Right forelimb (tissue), 1 donor: Measurements from ENCODE around the gene AK2.
"Not testable (repeated sequence)": the region's sequence is repeated elsewhere in the genome, so short reads cannot be mapped to it uniquely, and the experiment has no call there.

Experiments
- DNase-seq: peaks from one replicate; pipeline ENCODE4 v3.0.0-alpha.2; 2018

AK2 gene

DNA sequence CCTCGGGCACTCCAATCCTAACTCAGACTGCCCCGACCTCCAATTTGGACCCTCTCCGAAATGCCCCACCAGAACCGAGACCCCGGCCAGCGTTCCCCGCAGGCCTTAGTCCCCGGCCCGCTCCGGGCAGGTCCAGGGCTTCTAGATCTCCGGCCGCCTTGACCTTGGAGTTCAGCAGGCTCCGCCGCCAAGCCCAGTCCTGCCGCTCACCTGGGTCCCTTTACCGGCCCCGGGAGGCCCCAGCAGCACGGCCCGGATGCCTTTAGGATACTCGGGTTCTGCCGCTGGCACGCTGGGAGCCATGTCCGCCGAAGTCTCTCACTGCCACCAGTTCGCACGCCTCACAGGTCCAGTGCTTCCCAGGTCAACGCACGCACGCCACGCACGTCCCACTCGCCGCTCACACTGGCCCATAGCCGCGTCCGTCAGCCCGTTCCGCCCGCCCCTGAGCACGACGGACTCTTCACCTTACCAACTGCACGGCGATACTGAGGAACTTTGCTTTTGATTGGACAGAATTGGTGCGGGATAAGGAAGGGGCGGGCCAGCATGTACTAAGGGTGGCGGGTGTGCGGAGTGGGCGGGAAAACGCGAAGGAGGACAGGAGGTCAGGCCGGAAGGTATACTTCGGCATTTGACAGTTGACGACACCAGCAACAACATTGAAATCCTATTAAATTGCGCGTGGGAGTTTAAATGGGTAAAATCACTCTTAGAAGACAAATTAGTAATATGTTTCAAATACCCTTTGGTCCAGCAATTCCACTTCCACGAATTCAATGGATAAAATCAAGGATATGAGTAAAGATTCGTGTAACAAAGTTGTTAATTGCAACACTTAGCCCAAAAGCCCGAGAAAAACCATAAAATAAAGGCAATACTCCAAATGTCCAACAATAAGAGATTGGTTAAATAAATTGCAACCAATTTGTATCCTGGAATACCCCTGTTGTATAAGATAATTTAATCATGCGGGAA is at the start of gene AK2:
AK2 (minus strand) TSS at position 358 of the 978 bp plus-strand sequence; CDS start at position 303, 55 bp downstream.
- DNase-seq: peak; percentile 95

DNA sequence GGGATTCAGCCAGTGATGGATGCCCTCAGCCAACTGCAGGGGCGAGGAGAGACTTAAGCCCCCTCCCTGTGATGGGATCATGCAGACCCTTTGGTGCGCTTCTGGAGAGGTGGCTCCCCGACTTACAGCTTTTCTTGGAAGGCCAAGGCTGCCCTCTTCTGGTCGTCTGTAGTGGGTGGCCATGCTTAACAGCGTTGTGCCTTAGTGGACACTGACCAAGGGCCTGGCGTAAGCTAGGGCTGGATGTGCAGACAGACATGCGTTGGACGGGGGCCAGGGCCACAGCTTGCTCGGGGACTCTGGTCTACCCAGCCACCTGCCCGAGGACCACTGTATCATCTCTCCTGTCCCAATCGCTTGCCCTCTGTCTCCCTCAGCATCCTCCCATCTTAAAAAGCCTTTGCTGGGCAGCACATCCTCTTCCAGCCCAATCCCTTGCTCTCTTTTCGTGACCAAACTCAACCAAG is 49.7 kb upstream of the AK2 start:
- DNase-seq: peak; percentile 79

GRCh38 chr1:33085332-33085731 is 48.6 kb upstream of the AK2 start:
- no peak for DNase-seq

DNA sequence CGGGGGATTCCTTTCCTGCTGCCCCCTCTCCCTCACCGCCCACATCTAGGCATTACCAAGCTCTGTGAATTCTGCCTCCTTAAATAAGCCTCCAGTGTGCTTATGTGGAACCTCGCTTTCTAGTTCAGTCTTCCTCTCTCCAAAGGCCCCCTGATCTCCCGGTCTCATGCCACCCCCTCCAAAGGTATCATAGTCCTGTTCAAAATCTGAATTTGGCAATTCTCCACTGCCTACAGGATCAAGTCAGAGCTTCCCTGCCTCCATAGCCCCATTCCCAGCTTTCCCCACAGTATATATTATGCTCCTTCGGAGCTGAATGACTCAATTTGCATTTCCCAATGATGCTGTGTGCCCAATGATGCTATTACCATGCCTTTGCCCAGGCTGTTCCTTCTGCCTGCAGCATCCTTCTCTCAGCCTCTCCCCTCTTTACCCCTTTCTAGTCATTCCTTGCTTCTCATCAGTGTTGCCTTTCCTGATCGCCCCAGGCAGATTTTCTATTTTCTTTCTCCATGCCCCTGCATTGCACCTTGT is 46.0 kb upstream of the AK2 start:
- DNase-seq: no peak

GRCh38 chr1:33081554-33082305 is 45.0 kb upstream of the AK2 start:
- DNase-seq: no peak

GRCh38 chr1:33080885-33081553 is 44.3 kb upstream of the AK2 start, which contains the start of gene AZIN2:
AZIN2 (plus strand) TSS chr1:33081153; CDS start chr1:33082250, 1,097 bp downstream.
- peak; percentile 99 for DNase-seq

GRCh38 chr1:33080373-33080772 is 43.7 kb upstream of the AK2 start:
- no peak for DNase-seq

DNA sequence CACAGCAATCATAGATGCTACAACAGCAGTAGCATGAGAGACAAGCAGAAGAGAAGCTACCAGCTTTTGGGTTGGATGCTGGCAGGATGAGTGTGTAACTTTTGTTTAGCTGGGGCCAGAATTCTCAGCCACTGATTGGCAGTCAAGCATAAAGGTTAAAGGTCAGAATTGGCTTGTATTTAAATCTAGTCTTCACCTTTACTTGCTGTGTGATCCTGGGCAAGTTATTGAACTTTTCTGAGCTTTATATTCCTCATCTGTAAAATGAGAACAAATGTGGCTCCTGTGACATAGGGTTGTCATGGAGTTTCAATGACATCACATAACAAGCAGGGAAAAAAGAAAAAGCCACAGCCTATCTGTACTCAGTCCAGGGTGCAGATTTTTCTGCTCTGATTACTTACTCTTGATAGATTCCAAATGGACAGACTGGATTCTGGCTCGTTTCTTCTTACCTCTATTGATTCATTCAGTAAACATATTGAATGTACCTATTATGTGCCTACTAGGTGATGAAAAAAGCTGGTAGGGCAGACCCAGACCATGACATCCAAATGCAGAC is 41.4 kb upstream of the AK2 start:
- no peak for DNase-seq

- DNase-seq: no peak
Observed at GRCh38 chr1:33074193-33074945, 37.7 kb upstream of the AK2 start.

- no peak for DNase-seq
Observed at GRCh38 chr1:33072707-33073106, 36.0 kb upstream of the AK2 start.

GRCh38 chr1:33070628-33071027 is 33.9 kb upstream of the AK2 start:
- DNase-seq: no peak

- not testable (repeated sequence) for DNase-seq
Observed at GRCh38 chr1:33068108-33068507, 31.4 kb upstream of the AK2 start.

DNA sequence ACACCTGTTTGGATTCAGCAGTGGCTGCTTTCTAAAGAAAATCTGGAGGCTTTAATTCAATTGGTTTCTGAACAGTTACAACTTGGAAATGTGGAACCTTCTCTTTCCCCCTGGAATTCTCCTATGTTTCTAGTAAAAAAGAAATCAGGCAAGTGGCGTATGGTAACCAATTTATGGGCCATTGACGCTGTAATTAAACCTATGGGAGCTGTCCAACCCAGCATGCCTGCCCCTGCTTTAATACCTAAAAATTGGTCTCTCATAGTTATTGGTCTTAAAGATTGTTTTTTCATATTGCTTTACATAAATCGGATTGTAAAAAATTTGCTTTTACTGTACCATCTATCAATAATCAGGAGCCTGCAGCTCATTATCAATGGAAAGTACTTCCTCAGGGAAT is 29.8 kb upstream of the AK2 start:
- not testable (repeated sequence) for DNase-seq

GRCh38 chr1:33065301-33065700 is 28.6 kb upstream of the AK2 start:
- no peak for DNase-seq

DNA sequence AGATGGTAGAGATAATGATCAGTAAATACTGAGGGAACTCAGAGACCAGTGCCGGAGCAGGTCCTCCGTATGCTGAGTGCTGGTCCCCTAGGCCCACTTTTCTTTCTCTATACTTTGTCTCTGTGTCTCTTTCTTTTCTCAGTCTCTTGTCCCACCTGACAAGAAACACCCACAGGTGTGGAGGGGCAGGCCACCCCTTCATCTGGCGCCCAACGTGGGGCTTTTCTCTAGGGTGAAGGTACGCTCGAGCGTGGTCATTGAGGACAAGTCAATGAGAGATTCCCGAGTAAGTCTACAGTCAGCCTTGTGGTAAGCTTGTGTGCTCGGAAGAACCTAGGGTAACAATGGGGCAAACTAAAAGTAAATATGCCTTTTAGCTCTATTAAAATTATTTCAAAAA is 27.6 kb upstream of the AK2 start:
- DNase-seq: not testable (repeated sequence)

GRCh38 chr1:33061834-33062233 is 25.2 kb upstream of the AK2 start:
- no peak for DNase-seq

- DNase-seq: peak; percentile 75
Observed at GRCh38 chr1:33060579-33061083, 23.9 kb upstream of the AK2 start.

- no peak for DNase-seq
Observed at GRCh38 chr1:33057095-33057494, 20.4 kb upstream of the AK2 start.

- no peak for DNase-seq
Observed at GRCh38 chr1:33056426-33056825, 19.7 kb upstream of the AK2 start.

GRCh38 chr1:33055210-33056008 is 18.7 kb upstream of the AK2 start:
- peak; percentile 73 for DNase-seq
